GM12878 (cell line): ENCODE measurements around the gene NLGN4X. TPM values are rescaled to one million over a fixed set of nuclear protein-coding genes. Genes with fewer than 3 reads are reported as not detected.

ENCODE experiments used
- ATAC-seq: fragments of 200-7000 bp; cut with Tn5 transposase; 3 replicates; pipeline ENCODE4 v1.9.1; 2020; ENCODE audit warnings: mild to moderate bottlenecking, moderate library complexity
- BruUV-seq: library from RNA; stranded (reverse); fragments of 400-500 nt; replicated peaks from 2 replicates; lab custom pipeline; 2021; lab: Mats Ljungman, UMichigan
- CTCF ChIA-PET: fragments of 300-600 bp; sonication (Branson Sonifier 250); formaldehyde crosslinking; extraction: SDS; loops from one replicate; lab custom pipeline; 2021; ENCODE audit warnings: inconsistent platforms; lab: Yijun Ruan, JAX
- POLR2A ChIA-PET: fragments of 350-600 bp; formaldehyde crosslinking; extraction: SDS; loops from one replicate; lab custom pipeline; 2021; ENCODE audit warnings: inconsistent platforms; lab: Charles Lee
- RAD21 ChIA-PET: fragments of 300-600 bp; sonication (Branson Sonifier 250); formaldehyde crosslinking; loops from one replicate; lab custom pipeline; 2023; ENCODE audit warnings: antibody characterized with exemption; ENCODE audit not compliant: unreplicated experiment; lab: Charles Lee
- SMC1A ChIA-PET: fragments of 300-600 bp; sonication (Branson Sonifier 250); formaldehyde crosslinking; loops from one replicate; lab custom pipeline; 2023; ENCODE audit not compliant: unreplicated experiment, uncharacterized antibody; lab: Charles Lee
- DNase-seq: peaks from one replicate; pipeline ENCODE4 v3.0.0-alpha.2; 2011; ENCODE audit warnings: low read depth, low spot score
- FAIRE-seq: peaks from 3 replicates; lab custom pipeline; 2011; peaks lifted over from hg19 to GRCh38; lab: Jason Lieb, UNC
- H2AFZ ChIP-seq: 2 replicates; pipeline ENCODE4 v1.6.0; 2011; ENCODE audit warnings: low read depth, low read length, control low read depth; ENCODE audit not compliant: control insufficient read depth
- H3K27ac ChIP-seq: 2 replicates; pipeline ENCODE4 v1.5.1; 2011; ENCODE audit warnings: control low read depth; ENCODE audit not compliant: control insufficient read depth, insufficient read depth
- H3K27me3 ChIP-seq, 2 experiments: replicated peaks in 1 of 2; 2 replicates each; pipeline versions ENCODE4 v1.6.0 to v1.6.1; 2011; ENCODE audit warnings: low read length in 1 of 2; ENCODE audit not compliant: control insufficient read depth in 2 of 2, insufficient read depth in 2 of 2
- H3K36me3 ChIP-seq, 2 experiments: 2 replicates each; pipeline ENCODE4 v1.5.1; 2011; ENCODE audit warnings: low read length in 1 of 2; ENCODE audit not compliant: control insufficient read depth in 2 of 2, insufficient read depth in 2 of 2
- H3K4me1 ChIP-seq: 2 replicates; pipeline ENCODE4 v1.6.1; 2011; ENCODE audit warnings: mild to moderate bottlenecking, low read length, moderate library complexity, mixed read lengths; ENCODE audit not compliant: control insufficient read depth, insufficient read depth
- H3K4me2 ChIP-seq: 2 replicates; pipeline ENCODE4 v1.6.0; 2011; ENCODE audit warnings: control low read depth; ENCODE audit not compliant: control insufficient read depth, insufficient read depth
- H3K4me3 ChIP-seq: fragments of 200-600 bp; sonication (generic); 2 replicates; pipeline ENCODE4 v1.5.1; 2016
- H3K79me2 ChIP-seq: 2 replicates; pipeline ENCODE4 v1.6.0; 2011; ENCODE audit warnings: low read length; ENCODE audit not compliant: control insufficient read depth, insufficient read depth
- H3K9ac ChIP-seq: 2 replicates; pipeline ENCODE4 v1.8.0; 2011; ENCODE audit warnings: low read length, control low read depth, mixed read lengths; ENCODE audit not compliant: control insufficient read depth, insufficient read depth
- H3K9me3 ChIP-seq: replicated peaks from 3 replicates; pipeline ENCODE4 v1.5.1; 2011; ENCODE audit warnings: mild to moderate bottlenecking, low read length; ENCODE audit not compliant: control insufficient read depth, insufficient read depth
- H4K20me1 ChIP-seq: 2 replicates; pipeline ENCODE4 v1.6.0; 2011; ENCODE audit not compliant: control insufficient read depth, insufficient read depth
- EGR1 ChIP-seq, 2 experiments: IDR thresholded peaks; 1 replicate in 1 of 2; 2 replicates in 1 of 2; pipeline ENCODE4 v1.6.1; 2011 to 2012; ENCODE audit warnings: low read depth in 2 of 2, low read length in 2 of 2, borderline replicate concordance in 1 of 2, mild to moderate bottlenecking in 1 of 2, moderate library complexity in 1 of 2
- FOS ChIP-seq: IDR thresholded peaks from 3 replicates; pipeline ENCODE4 v1.6.1; 2011; ENCODE audit warnings: borderline replicate concordance; ENCODE audit not compliant: insufficient read length; ENCODE audit errors: extremely low read depth
- IKZF2 ChIP-seq, 2 experiments: fragments of 450-650 bp; IDR thresholded peaks; 2 replicates each; pipeline ENCODE4 v1.6.1; 2017; ENCODE audit warnings: mild to moderate bottlenecking in 2 of 2, moderate library complexity in 2 of 2
- JUND ChIP-seq: IDR thresholded peaks from 2 replicates; pipeline ENCODE4 v1.6.1; 2012; ENCODE audit warnings: low read depth, mild to moderate bottlenecking, low read length, improper control_type of control experiment, moderate library complexity
- KDM1A ChIP-seq: fragments of 200-600 bp; sonication (generic); IDR thresholded peaks from 2 replicates; pipeline ENCODE4 v1.6.1; 2016; ENCODE audit warnings: borderline replicate concordance
- MEF2A ChIP-seq: IDR thresholded peaks from 2 replicates; pipeline ENCODE4 v1.6.1; 2011; ENCODE audit warnings: low read depth, mild to moderate bottlenecking, low read length, moderate library complexity; ENCODE audit not compliant: insufficient read depth
- RAD21 ChIP-seq: IDR thresholded peaks from 2 replicates; pipeline ENCODE4 v1.6.1; 2011; ENCODE audit warnings: mild to moderate bottlenecking, low read depth, low read length, moderate library complexity; ENCODE audit not compliant: insufficient read depth
- RCOR1 ChIP-seq: conservative IDR thresholded peaks from 2 replicates; pipeline ENCODE4 v1.6.1; 2012; ENCODE audit warnings: low read depth, low read length, improper control_type of control experiment
- SIX5 ChIP-seq: IDR thresholded peaks from 2 replicates; pipeline ENCODE4 v1.6.1; 2011; ENCODE audit warnings: mild to moderate bottlenecking, low read depth, low read length, moderate library complexity; ENCODE audit not compliant: severe bottlenecking
- SPI1 ChIP-seq: IDR thresholded peaks from 2 replicates; pipeline ENCODE4 v1.6.1; 2011; ENCODE audit warnings: low read depth, mild to moderate bottlenecking, low read length, moderate library complexity, borderline replicate concordance; ENCODE audit not compliant: insufficient read depth
- TAF1 ChIP-seq: IDR thresholded peaks from 2 replicates; pipeline ENCODE4 v1.6.1; 2011; ENCODE audit warnings: mild to moderate bottlenecking, low read depth, low read length, borderline replicate concordance
- WRNIP1 ChIP-seq: IDR thresholded peaks from 2 replicates; pipeline ENCODE4 v1.6.1; 2011; ENCODE audit warnings: low read depth, low read length, improper control_type of control experiment, borderline replicate concordance
- YBX1 ChIP-seq: fragments of 450-650 bp; IDR thresholded peaks from 2 replicates; pipeline ENCODE4 v1.6.1; 2016; ENCODE audit warnings: antibody characterized with exemption
- WGBS: methylation state at CpG from one replicate; pipeline ENCODE4 v1.1.6; 2016; ENCODE audit warnings: low lambda C conversion rate; ENCODE audit not compliant: insufficient replicate concordance, insufficient coverage; ENCODE audit errors: missing lambda C conversion rate; 5-methylcytosine and 5-hydroxymethylcytosine counted together
- in situ Hi-C: fragments of 300-500 bp; cut with MboI; formaldehyde crosslinking; loops from 9 replicates; pipeline ENCODE4 v1.14.3; 2018; ENCODE audit warnings: mixed read lengths
- intact Hi-C: fragments of 100-400 bp; cut with micrococcal nuclease; formaldehyde crosslinking; loops from one replicate; pipeline ENCODE4 v1.14.2; 2022; ENCODE audit not compliant: unreplicated experiment
- polyA plus RNA-seq, 11 experiments: library from polyadenylated mRNA; depleted of rRNA in 4 of 11; unstranded in 6 of 11; stranded (reverse) in 5 of 11; fragments of >200 nt; fragmentation: Nextera tagmentation in 4 of 11; fragmentation: Illumina TruSeq in 1 of 11; extraction: Ambion mirVana in 4 of 11; extraction: Trizol in 1 of 11; gene quantifications; 1 replicate in 1 of 11; 2 replicates in 10 of 11; pipeline versions ENCODE4 v1.2.1 to v1.2.3, GENCODE V29; 2011 to 2016; ENCODE audit warnings: inconsistent platforms in 2 of 11, missing spikeins in 2 of 11, low read depth in 1 of 11
- total RNA-seq, 4 experiments: library from RNA; depleted of rRNA in 3 of 4; stranded (reverse); fragments of >200 nt in 3 of 4; fragmentation: Illumina TruSeq in 1 of 4; extraction: Trizol in 1 of 4; gene quantifications; 2 replicates each; pipeline versions ENCODE4 v1.2.1 to v1.2.3, GENCODE V29; 2013 to 2021
- TF ChIP-seq, protein P1 (sequence below): fragments of 450-650 bp; conservative IDR thresholded peaks from 2 replicates; pipeline ENCODE4 v1.6.1; 2017; ENCODE audit warnings: mild to moderate bottlenecking, moderate library complexity
- TF ChIP-seq, protein P2 (sequence below), 3 experiments: IDR thresholded peaks in 2 of 3; conservative IDR thresholded peaks in 1 of 3; 2 replicates each; pipeline ENCODE4 v1.5.1; 2011; ENCODE audit warnings: low read depth in 3 of 3, low read length in 3 of 3, mild to moderate bottlenecking in 3 of 3, control low read depth in 2 of 3, moderate library complexity in 2 of 3, inconsistent platforms in 1 of 3, mixed read lengths in 1 of 3; ENCODE audit not compliant: control insufficient read depth in 2 of 3, insufficient read depth in 1 of 3; ENCODE audit errors: extremely low read depth in 1 of 3

NLGN4X gene
- total and polyA plus RNA-seq, 10 of the 15 experiments (the other 5 are each of a cell fraction or from before 2014, with no cell fraction given) = 0.02 to 1.5 (median 0.09) TPM; not detected in 2

DNA sequence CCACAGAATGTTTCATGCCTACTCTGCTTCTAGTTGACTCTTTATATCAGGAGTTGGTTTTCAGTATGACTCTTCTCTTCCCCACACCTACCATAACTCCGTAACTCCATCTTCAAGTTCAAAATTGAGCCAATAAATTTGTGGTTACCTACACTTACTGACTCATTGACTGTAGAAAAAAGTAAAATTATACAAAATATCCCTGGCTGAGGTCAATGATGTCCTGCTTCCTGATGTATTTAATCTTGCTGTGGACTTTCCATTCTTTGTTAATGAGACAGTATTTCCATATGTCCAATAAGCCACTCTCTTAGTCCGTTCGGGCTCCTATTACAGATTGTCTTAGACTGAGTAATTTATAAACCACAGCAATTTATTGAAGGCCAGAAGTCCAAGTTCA is 9.9 kb upstream of the NLGN4X start (continued):
- no peak for TF ChIP-seq RAD21
- no peak for TF ChIP-seq SPI1
- TF ChIP-seq YBX1 = no peak
- TF ChIP-seq, protein P1, sequence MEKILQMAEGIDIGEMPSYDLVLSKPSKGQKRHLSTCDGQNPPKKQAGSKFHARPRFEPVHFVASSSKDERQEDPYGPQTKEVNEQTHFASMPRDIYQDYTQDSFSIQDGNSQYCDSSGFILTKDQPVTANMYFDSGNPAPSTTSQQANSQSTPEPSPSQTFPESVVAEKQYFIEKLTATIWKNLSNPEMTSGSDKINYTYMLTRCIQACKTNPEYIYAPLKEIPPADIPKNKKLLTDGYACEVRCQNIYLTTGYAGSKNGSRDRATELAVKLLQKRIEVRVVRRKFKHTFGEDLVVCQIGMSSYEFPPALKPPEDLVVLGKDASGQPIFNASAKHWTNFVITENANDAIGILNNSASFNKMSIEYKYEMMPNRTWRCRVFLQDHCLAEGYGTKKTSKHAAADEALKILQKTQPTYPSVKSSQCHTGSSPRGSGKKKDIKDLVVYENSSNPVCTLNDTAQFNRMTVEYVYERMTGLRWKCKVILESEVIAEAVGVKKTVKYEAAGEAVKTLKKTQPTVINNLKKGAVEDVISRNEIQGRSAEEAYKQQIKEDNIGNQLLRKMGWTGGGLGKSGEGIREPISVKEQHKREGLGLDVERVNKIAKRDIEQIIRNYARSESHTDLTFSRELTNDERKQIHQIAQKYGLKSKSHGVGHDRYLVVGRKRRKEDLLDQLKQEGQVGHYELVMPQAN = no peak
- TF ChIP-seq KDM1A = no peak
- no peak for TF ChIP-seq SIX5
- TF ChIP-seq, all 136 proteins: peak for 0

DNA sequence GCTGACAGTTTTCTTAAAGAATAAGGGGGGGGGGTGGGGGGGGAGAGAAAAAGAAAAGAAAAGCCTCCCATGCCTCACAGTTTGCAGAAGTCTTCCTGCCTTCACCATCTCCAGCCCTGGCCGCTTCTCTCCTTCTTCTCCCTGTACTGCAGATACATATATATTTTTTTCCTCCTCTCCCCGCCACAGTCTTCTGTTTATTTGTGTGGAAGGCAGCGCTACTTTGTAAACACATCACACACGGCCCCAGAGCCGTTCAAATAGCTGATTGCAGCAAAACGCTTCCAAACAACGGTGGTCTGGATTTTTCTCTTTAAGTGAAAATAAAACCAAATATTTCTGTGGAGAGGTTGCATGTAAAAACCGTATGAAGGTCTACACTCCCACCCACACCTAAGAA is 732 bp downstream of the NLGN4X start:
- POLR2A ChIA-PET = interaction anchor here (1.0 kb wide), 1 partner anchor 71 kb away, joined by 3 read pairs; no protein-coding TSS in a partner anchor
- no peaks in the 10 kb centered on the region for H3K4me1 ChIP-seq
- TF ChIP-seq WRNIP1 (no peak), MEF2A (no peak), TAF1 (no peak), IKZF2 (IDR thresholded peaks at IDR 0.05) (no peak), FOS (no peak), JUND (no peak), RCOR1 (no peak), EGR1 (IDR thresholded peaks at IDR 0.05; ENCODE audit: borderline replicate concordance in 1 of 2, low read depth in 2 of 2, low read length in 2 of 2) (no peak)
- TF ChIP-seq, protein P2, sequence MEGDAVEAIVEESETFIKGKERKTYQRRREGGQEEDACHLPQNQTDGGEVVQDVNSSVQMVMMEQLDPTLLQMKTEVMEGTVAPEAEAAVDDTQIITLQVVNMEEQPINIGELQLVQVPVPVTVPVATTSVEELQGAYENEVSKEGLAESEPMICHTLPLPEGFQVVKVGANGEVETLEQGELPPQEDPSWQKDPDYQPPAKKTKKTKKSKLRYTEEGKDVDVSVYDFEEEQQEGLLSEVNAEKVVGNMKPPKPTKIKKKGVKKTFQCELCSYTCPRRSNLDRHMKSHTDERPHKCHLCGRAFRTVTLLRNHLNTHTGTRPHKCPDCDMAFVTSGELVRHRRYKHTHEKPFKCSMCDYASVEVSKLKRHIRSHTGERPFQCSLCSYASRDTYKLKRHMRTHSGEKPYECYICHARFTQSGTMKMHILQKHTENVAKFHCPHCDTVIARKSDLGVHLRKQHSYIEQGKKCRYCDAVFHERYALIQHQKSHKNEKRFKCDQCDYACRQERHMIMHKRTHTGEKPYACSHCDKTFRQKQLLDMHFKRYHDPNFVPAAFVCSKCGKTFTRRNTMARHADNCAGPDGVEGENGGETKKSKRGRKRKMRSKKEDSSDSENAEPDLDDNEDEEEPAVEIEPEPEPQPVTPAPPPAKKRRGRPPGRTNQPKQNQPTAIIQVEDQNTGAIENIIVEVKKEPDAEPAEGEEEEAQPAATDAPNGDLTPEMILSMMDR (IDR thresholded peaks at IDR 0.05 in 2 of 3, conservative IDR thresholded peaks at IDR 0.05 in 1 of 3; ENCODE audit: control insufficient read depth in 2 of 3, extremely low read depth in 1 of 3, insufficient read depth in 1 of 3, low read depth in 3 of 3, low read length in 3 of 3) = no peak

More for the DNA sequence above, 732 bp downstream of the NLGN4X start:
- H3K9ac ChIP-seq = no peak overlapping the region
- in situ Hi-C loops = no loop called here
- no peak overlapping the region for H3K4me3 ChIP-seq
- no peak for ATAC-seq
- RAD21 ChIA-PET = interaction anchor here (1.1 to 2.3 kb wide), 4 partner anchors 64 to 206 kb away, joined by 3 to 5 read pairs (median 4); no protein-coding TSS in a partner anchor
- no TSS peak for BruUV-seq
- no peak overlapping the region for H3K4me2 ChIP-seq
- no peak for FAIRE-seq
- H3K79me2 ChIP-seq = no peaks in the 10 kb centered on the region
- DNase-seq = no peak
- H3K9me3 ChIP-seq = no peaks in the 10 kb centered on the region
- SMC1A ChIA-PET = interaction anchor here (0.7 to 1.6 kb wide), 7 partner anchors 20 to 300 kb away, joined by 3 to 4 read pairs (median 3); no protein-coding TSS in a partner anchor
- CTCF ChIA-PET = interaction anchor here (0.6 to 0.9 kb wide), 3 partner anchors 20 to 86 kb away, joined by 3 to 4 read pairs (median 3); no protein-coding TSS in a partner anchor
- 17% methylated on average over 8 of the region's 8 CpGs for WGBS
- H4K20me1 ChIP-seq = no peaks in the 10 kb centered on the region
- no peak overlapping the region for H2AFZ ChIP-seq
- peaks cover 0 to 4% of the 10 kb centered on the region in 2 experiments; a peak in 2 of 4 replicates for H3K27me3 ChIP-seq
- no peak overlapping the region for H3K27ac ChIP-seq
- intact Hi-C loops = no loop called here
- H3K36me3 ChIP-seq = no peaks in the 10 kb centered on the region
